Inflammatory macrophage treated with lipopolysaccharide for 4 hours (primary cell): ENCODE measurements around the gene HERC3.
"Not testable (repeated sequence)": the region's sequence is repeated elsewhere in the genome, so short reads cannot be mapped to it uniquely, and the experiment has no call there.

Experiments
- DNase-seq: peaks from one replicate; pipeline ENCODE4 v3.0.0-alpha.2; 2020

The HERC3 gene

GRCh38 chr4:88609794-88610193 lies 17.5 kb downstream of the HERC3 start:
- not testable (repeated sequence) for DNase-seq

- no peak for DNase-seq
These were observed 18.5 kb downstream of the HERC3 start for GRCh38 chr4:88610771-88611170.

- peak; percentile 36 for DNase-seq
These were observed 21.2 kb downstream of the HERC3 start for GRCh38 chr4:88613417-88613875.

GRCh38 chr4:88614058-88614457 lies 21.8 kb downstream of the HERC3 start:
- no peak for DNase-seq

- DNase-seq, result no peak
These were observed 24.2 kb downstream of the HERC3 start for GRCh38 chr4:88616275-88617150.

- no peak for DNase-seq
These were observed 26.7 kb downstream of the HERC3 start for GRCh38 chr4:88618782-88619485.

- DNase-seq, result peak; percentile 29
These were observed 27.7 kb downstream of the HERC3 start for GRCh38 chr4:88619971-88620370.

DNA sequence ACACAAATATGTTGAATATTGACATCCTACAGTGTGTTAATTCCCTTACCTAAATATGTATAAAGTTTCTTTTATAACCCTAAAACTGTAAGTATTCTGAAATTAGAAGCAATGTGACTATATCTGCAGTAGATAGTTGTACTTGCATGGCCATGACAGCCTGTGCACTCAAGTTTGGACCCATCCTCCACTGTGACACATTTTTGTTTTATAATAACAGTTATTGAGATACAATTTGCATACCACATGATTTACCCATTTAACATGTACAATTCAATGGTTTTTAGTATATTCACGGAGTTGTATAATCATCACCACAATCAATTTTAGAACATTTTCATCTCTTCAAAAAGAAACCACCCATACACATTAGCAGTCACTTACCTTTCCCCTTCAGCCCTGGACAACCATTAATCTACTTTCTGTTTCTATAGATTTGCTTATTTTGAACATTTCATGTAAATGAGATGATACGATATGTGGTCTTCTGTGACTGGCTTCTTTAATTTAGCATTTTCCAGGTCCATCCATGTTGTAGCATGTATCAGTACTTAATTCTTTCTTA lies 29.6 kb downstream of the HERC3 start:
- DNase-seq, result no peak

- DNase-seq, result peak; percentile 89
These were observed 30.8 kb downstream of the HERC3 start for GRCh38 chr4:88623097-88623496.

- no peak for DNase-seq
These were observed 36.5 kb downstream of the HERC3 start for GRCh38 chr4:88628746-88629145.

GRCh38 chr4:88629826-88630225 lies 37.5 kb downstream of the HERC3 start:
- DNase-seq, result no peak

DNA sequence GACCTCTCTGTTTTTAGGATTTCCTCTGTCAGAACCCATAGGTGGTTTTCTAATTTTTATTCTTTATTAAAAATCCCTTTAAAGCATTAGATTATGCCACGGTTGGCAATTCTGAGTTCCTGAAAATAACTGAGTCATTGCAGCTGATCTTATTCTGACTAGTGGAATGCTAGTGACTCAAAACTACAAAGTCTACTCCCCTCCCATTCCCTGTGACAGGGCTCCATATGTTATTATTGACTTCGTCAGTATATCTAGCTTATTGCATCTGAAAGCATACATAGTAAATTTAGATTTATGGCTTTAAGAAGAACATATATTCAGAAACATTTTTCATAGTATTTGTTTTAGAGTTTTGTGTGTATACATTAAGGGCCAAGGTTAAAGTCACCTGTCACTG lies 38.5 kb downstream of the HERC3 start:
- DNase-seq, result peak; percentile 38

DNA sequence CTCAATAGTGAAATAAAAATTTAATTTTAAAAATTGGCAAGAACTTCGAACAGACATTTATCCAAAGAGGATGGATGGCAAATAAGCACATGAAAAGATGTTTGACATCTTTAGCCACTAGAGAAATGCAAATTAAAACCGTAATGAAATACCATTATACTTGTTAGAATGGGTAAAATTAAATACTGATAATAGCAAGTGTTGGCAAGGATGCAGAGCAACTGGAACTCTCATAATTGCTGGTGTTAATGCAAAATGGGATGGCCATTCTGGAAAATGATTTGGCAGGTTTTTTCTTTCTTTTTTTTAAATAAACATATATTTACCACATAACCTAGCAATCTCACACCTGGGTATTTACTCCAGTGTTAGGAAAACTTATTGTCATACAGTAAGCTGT lies 51.7 kb downstream of the HERC3 start:
- no peak for DNase-seq

- no peak for DNase-seq
These were observed 53.7 kb downstream of the HERC3 start for GRCh38 chr4:88645994-88646393.

GRCh38 chr4:88646528-88647280 lies 54.4 kb downstream of the HERC3 start:
- no peak for DNase-seq

- no peak for DNase-seq
These were observed 57.4 kb downstream of the HERC3 start for GRCh38 chr4:88649716-88650115.

- no peak for DNase-seq
These were observed 61.2 kb downstream of the HERC3 start for GRCh38 chr4:88653371-88653946.

DNA sequence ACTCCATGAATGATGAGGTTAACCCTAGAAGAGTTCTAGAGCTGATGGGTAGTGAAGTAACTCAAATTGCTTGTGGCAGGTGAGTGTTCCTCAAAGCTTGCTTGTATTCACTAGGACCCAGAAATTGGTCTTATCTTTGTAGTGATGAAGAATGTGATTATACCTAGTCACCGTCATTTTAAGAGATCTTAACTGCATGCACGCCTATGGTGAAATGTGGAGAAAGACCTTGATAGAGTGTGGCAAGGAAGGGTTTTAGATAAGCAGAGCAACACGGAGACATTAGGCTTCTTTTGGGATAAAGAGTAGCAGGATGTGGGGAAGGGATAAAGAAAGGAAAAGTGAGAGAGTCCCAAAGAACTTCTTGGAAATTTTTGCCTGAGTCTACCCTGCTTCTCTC lies 62.9 kb downstream of the HERC3 start:
- DNase-seq, result no peak

DNA sequence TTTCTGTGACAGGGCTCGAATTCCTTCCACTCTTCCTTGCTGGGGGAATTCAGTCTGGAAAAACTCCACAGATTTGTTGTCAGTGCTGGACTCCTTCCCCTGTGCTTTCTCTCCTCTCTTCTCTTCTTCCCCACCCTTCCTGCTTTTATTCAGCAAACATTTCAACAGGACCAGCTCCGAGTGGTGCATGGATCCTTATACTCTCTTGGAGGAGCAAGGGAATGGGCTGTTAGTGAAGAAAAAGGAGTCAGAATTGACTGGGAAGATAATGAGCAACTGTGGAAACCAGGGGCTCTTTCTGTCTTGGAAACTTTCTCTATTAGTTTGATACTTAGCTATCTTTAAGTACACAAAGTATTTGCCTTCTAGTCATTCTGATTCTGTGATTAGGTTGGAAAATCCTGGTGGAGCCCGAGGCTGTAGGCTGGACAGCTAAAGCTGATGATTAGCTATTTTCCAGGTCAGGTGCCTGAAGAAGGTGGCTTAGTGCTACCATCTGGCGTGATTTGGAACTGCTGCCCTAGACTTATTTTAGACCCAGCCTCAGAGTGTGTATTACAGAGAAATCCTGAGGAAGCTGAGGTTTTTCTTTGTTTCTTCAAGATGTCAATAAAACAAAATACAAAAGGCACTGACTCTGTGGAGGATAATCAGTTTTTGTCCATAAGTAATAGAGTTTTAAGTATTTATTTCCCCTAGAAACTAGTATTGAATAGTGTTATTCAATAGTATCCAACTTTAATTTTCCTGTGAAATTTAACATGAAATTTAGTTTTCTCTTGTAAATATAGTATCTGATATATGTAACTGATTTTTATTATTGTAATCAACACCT lies 67.0 kb downstream of the HERC3 start:
- DNase-seq, result peak; percentile 36

GRCh38 chr4:88659890-88660208 lies 67.6 kb downstream of the HERC3 start:
- DNase-seq, result no peak

DNA sequence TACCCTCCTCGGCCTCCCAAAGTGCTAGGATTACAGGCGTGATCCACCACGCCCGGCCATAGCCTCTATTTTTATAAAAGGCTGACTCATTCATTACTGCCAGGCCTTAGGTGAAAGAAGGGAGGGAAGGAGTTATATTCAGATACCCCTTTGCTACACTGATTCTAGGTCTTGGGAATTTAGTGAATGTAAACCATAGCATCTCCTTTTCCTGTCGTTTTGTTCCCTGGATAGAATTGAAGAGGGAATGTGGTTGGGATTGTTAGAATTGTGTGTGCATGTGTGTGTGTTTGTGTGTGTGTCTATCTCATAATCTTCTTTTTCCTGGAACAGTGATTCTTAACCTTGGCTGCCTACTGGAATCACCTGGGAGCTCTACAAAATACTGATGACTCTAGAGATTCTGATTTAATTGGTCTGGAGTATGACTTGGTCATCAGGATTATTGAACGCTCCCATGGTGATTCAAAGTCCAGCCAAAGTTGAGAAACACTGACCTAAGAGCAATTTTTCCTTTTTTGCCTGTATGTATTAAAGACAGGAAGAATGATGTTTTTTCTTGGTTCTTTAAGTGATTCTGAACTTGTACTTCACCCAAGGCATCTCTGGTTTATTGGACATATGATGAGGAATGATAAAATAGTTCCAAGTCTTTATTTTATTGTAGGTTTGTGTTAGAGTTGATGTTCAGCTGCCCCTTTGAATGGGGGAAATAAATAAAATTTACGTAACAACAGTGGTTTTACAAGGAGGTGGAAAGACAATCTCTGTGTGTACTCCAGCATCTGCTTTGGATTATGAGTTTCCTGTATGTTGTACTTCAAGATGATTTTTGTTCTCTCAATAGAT lies 68.4 kb downstream of the HERC3 start:
- DNase-seq, result no peak
